MV-4-11 (cell line): ENCODE data around the gene HSD11B1L.
A peak's percentile ranks its signal among the peaks of the same experiment; 100 is the strongest.

Experiments
- DNase-seq: peaks from one replicate; lab custom pipeline; 2025; lab: John Stamatoyannopoulos, UW

HSD11B1L gene, protein sequence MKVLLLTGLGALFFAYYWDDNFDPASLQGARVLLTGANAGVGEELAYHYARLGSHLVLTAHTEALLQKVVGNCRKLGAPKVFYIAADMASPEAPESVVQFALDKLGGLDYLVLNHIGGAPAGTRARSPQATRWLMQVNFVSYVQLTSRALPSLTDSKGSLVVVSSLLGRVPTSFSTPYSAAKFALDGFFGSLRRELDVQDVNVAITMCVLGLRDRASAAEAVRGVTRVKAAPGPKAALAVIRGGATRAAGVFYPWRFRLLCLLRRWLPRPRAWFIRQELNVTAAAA

DNA sequence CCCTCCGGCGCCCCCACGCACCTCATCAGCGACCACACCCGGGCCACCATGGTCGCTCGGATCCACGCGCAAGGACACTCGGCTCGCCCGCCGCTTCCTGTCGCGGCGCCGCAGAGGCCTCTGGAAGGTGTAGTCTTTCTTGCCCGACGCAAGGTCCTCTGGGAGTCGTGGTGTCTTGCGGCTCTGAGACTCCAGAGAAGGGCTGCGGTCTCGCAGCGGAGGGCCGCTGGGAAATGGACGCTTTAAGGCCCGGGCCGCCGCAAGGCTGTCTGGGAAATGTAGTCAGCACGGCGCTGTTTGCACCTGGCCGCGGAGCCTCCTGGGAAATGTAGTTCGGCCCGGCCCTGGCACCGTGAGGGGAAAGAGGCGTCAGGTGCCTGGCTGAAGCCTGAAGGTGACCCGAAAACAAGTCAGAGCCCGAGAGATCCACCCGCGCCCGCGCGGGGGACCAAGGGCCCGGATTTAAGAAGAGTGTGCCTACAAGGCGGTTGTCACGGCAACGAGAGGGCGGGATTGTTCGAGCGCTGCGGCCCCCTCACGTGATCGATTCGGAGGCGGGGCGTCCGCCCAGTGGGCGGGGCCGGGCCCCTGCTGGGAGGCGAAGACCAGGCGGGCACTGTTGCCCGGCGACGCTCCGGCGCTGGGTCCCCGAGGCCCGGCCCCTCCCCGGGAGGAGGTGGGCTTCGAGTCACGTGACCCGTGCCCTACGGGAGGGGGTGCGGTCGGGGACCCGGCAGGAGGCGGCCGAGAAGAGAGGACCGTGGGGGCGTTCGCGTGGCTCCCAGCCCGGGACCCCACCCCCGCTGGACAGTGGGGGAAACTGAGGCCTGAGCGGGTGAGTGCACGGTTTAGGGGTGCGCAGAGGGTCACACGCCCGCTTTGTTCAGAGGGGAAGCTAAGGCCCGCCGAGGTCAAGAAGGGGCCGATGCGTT is at the start of gene HSD11B1L, which contains the start of gene MICOS13:
HSD11B1L (plus strand) TSS at position 591 of the 932 bp plus-strand sequence. CDS start 3,806 bp downstream, outside the sequence.
MICOS13 (minus strand) TSS at position 80 of the 932 bp plus-strand sequence; CDS start at position 50, 30 bp downstream.
- DNase-seq: peak; percentile 100

GRCh38 chr19:5631567-5632240 is 49.1 kb upstream of the HSD11B1L start:
- no peak for DNase-seq

DNA sequence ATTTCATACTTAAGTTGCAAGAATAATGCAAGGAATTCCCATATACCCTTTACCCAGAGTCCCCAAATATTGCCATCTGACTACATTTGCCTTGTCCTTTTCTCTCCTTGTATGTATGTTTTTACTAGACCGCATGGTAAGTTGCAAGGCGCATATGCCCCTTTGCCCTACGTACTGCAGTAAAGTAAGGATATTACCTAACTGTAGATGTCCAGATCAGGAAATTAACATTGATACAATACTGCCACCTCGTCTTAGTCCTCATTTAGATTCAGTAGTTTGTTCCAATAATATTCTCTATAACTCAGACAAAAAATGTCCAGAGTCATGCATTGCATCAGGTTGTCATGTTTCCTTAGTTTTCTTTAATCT is 48.6 kb upstream of the HSD11B1L start:
- no peak for DNase-seq

DNA sequence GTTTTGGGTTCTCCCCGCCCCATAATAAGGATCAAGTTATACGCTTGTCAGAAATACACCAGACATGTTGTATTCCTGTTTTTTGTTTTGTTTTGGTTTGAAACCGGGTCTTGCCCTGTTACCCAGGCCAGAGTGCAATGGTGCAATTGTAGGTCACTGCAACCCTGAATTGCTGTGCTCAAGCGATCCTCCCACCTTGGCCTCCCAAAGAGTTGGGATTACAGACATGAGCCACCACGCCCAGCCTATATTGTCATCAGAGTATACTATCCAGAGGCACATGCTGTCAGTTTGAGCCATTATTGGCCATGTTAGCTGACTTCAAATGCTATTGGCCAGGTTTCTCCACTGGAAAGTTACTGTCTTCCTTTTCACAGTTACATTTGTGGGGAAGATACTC is 48.2 kb upstream of the HSD11B1L start:
- DNase-seq: no peak

- no peak for DNase-seq
Observed at GRCh38 chr19:5635427-5635826, 45.4 kb upstream of the HSD11B1L start.

DNA sequence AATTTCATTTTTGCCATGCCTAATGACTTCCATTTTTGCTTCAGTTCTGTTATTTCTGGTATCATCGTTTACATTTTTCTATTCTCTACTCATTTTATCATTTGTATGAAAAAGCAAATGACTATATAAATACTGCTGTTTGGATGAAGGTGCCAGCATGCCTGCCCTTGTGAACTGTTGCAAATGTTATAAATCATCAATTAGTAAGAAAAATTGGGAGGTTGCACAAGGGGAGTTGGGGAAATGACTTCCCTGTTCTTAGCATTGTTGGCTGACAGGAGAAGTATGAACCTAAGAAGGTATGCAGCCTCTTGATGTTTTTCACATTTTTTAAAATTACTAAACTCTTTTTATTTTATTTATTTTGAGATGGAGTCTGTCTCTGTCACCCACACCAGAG is 42.9 kb upstream of the HSD11B1L start:
- peak; percentile 21 for DNase-seq

GRCh38 chr19:5641171-5641570 is 39.7 kb upstream of the HSD11B1L start:
- DNase-seq: no peak

- no peak for DNase-seq
Observed at GRCh38 chr19:5642204-5642603, 38.6 kb upstream of the HSD11B1L start.

- no peak for DNase-seq
Observed at GRCh38 chr19:5643060-5643459, 37.8 kb upstream of the HSD11B1L start.

DNA sequence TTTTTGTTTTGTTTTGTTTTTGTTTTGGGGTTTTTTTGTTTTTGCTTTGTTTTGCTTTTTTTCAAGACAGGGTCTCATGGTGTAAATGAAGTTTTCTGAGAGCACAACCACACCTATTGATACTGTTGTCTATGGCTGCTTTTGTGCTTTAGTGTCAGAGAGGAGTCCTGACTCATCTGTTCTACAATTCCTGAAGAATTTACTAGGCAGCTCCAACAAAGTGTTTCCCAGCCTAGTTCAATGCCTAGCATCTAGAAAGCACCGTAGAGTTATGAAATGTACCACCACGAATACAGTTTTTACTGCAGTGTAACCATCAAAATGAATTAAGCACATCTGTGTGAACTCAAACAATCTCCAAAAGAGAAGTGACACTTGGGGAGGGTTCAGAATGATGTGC is 36.8 kb upstream of the HSD11B1L start:
- peak; percentile 14 for DNase-seq

- no peak for DNase-seq
Observed at GRCh38 chr19:5645409-5645808, 35.4 kb upstream of the HSD11B1L start.

DNA sequence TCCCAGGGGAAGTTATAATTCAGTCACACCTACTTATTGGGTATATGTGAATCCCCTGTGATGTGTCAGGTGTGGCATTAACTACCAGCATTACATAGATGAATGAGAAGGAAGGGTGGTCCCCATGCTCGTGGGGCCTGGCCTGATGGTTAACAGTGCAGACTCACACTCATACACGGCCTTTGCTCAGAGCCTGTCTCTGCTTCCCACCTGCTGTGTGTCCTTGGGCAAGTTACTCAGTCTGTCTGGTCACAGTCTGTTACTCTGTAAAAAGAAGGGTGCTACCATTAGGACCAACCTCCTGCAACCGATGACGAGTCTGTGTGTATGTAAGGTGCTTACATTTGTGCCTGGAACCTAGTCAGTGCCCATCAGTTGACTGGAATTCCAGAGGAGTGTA is 34.1 kb upstream of the HSD11B1L start:
- no peak for DNase-seq

DNA sequence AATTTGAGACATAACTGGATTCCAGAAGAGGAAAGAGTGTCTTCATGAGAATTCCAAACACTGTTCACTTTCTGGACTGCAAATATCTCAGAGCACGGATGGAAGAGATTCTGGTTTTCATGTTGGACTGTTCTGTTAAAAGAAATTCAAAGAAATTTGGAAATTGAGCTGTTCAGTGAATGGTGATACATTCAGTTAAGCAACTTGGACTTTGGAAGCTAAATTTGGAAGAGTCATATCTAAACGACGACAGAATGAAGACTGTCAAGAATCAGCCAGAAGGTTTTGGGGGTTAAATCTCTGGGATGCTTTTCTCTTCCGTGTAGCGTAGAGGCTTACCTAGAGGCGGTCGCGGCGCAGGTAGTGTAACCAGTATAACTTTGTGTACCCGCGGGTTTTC is 32.4 kb upstream of the HSD11B1L start:
- no peak for DNase-seq

GRCh38 chr19:5651361-5651760 is 29.5 kb upstream of the HSD11B1L start:
- DNase-seq: no peak

GRCh38 chr19:5652261-5652660 is 28.6 kb upstream of the HSD11B1L start:
- DNase-seq: no peak

GRCh38 chr19:5654931-5655330 is 25.9 kb upstream of the HSD11B1L start:
- no peak for DNase-seq

- no peak for DNase-seq
Observed at GRCh38 chr19:5655412-5655811, 25.4 kb upstream of the HSD11B1L start.

- DNase-seq: no peak
Observed at GRCh38 chr19:5661483-5661882, 19.3 kb upstream of the HSD11B1L start.

DNA sequence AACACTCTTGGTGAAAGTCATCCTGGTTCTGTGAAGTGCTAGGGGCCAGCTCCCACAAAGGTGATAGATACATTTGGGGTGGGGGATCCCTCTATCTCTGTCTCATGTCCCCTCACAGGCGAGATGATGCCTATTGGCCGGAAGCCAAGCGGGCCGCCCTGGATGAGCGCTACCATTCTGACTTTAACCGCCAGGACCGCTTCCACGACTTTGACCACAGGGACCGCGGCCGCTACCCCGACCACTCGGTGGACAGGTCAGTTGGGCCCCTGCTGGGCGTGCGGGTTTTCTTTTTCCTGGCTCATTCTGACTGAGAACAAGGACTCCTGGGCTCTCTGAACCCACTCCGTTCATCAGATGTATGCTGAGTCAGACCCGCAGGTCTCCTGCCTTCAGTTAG is 16.9 kb upstream of the HSD11B1L start:
- no peak for DNase-seq

- DNase-seq: no peak
Observed at GRCh38 chr19:5664515-5664914, 16.3 kb upstream of the HSD11B1L start.

- no peak for DNase-seq
Observed at GRCh38 chr19:5665781-5666513, 14.9 kb upstream of the HSD11B1L start.
